PC-3 (cell line): ENCODE data around the gene MUCL3. TPM values are rescaled to one million over a fixed set of nuclear protein-coding genes. Genes with fewer than 3 reads are reported as not detected.
"Not testable (repeated sequence)": the region's sequence is repeated elsewhere in the genome, so short reads cannot be mapped to it uniquely, and the experiment has no call there.

Experiments
- ATAC-seq: fragments of 200-7000 bp; cut with Tn5 transposase; 2 replicates; pipeline ENCODE4 v1.9.1; 2020; ENCODE audit warnings: mild to moderate bottlenecking, moderate library complexity
- BruUV-seq: library from RNA; stranded (reverse); fragments of 400-500 nt; replicated peaks from 2 replicates; lab custom pipeline; 2021; lab: Mats Ljungman, UMichigan
- CTCF ChIA-PET: fragments of 300-600 bp; sonication (Branson Sonifier 250); formaldehyde crosslinking; loops from one replicate; lab custom pipeline; 2022; ENCODE audit warnings: antibody characterized with exemption; lab: Charles Lee
- POLR2A ChIA-PET: fragments of 300-600 bp; sonication (Branson Sonifier 250); formaldehyde crosslinking; loops from one replicate; lab custom pipeline; 2022; ENCODE audit warnings: antibody characterized with exemption; ENCODE audit not compliant: unreplicated experiment; lab: Charles Lee
- DNase-seq: peaks from one replicate; pipeline ENCODE4 v3.0.0-alpha.2; 2015
- H2AFZ ChIP-seq: fragments of 300-600 bp; sonication (generic); 2 replicates; pipeline ENCODE4 v1.6.0; 2016; ENCODE audit warnings: antibody characterized with exemption, low read length
- H3F3A ChIP-seq: fragments of 300-600 bp; sonication (generic); one replicate; pipeline ENCODE4 v1.6.0; 2017; ENCODE audit warnings: antibody characterized with exemption, low read length, control low read depth, mild to moderate bottlenecking; ENCODE audit not compliant: unreplicated experiment
- H3K27ac ChIP-seq: fragments of 300-600 bp; sonication (generic); 2 replicates; pipeline ENCODE4 v1.5.1; 2016; ENCODE audit warnings: mild to moderate bottlenecking, low read length
- H3K27me3 ChIP-seq: fragments of 300-600 bp; sonication (generic); 2 replicates; pipeline ENCODE4 v1.6.1; 2016; ENCODE audit warnings: low read length, mixed read lengths
- H3K36me3 ChIP-seq: fragments of 300-600 bp; sonication (generic); 2 replicates; pipeline ENCODE4 v1.6.1; 2016; ENCODE audit warnings: low read depth, mixed run types, low read length, mixed read lengths
- H3K4me1 ChIP-seq: fragments of 300-600 bp; sonication (generic); 2 replicates; pipeline ENCODE4 v1.5.1; 2016; ENCODE audit warnings: low read length; ENCODE audit not compliant: insufficient read depth
- H3K4me2 ChIP-seq: fragments of 300-600 bp; sonication (generic); 2 replicates; pipeline ENCODE4 v1.6.0; 2016; ENCODE audit warnings: low read length
- H3K4me3 ChIP-seq: fragments of 300-600 bp; sonication (generic); 2 replicates; pipeline ENCODE4 v1.5.1; 2016; ENCODE audit warnings: mild to moderate bottlenecking, low read length, mixed read lengths
- H3K79me2 ChIP-seq: fragments of 300-600 bp; sonication (generic); 2 replicates; pipeline ENCODE4 v1.6.1; 2017; ENCODE audit warnings: low read length, mixed read lengths
- H3K9ac ChIP-seq: fragments of 300-600 bp; sonication (generic); 2 replicates; pipeline ENCODE4 v1.6.0; 2016; ENCODE audit warnings: mild to moderate bottlenecking, low read length
- H3K9me2 ChIP-seq: fragments of 300-600 bp; sonication (generic); replicated peaks from 2 replicates; pipeline ENCODE4 v1.6.1; 2016; ENCODE audit warnings: mixed run types, low read length, mixed read lengths
- H3K9me3 ChIP-seq: fragments of 300-600 bp; sonication (generic); 2 replicates; pipeline ENCODE4 v1.6.1; 2016; ENCODE audit warnings: low read length, mixed read lengths
- H4K20me1 ChIP-seq: fragments of 300-600 bp; sonication (generic); 2 replicates; pipeline ENCODE4 v1.6.1; 2016; ENCODE audit warnings: low read length, mixed read lengths
- CTCF ChIP-seq: fragments of 300-600 bp; sonication (generic); conservative IDR thresholded peaks from 2 replicates; pipeline ENCODE4 v1.5.1; 2017; ENCODE audit warnings: antibody characterized with exemption, low read depth, mild to moderate bottlenecking, low read length
- EZH2 ChIP-seq: fragments of 300-600 bp; sonication (generic); IDR thresholded peaks from one replicate; pipeline ENCODE4 v1.6.1; 2017; ENCODE audit warnings: antibody characterized with exemption, mild to moderate bottlenecking, low read length; ENCODE audit not compliant: unreplicated experiment
- EZH2phosphoT487 ChIP-seq: fragments of 300-600 bp; sonication (generic); IDR thresholded peaks from 2 replicates; pipeline ENCODE4 v1.6.1; 2018; ENCODE audit warnings: mild to moderate bottlenecking, antibody characterized with exemption, low read length, borderline replicate concordance
- intact Hi-C: fragments of 100-400 bp; cut with micrococcal nuclease; formaldehyde crosslinking; loops from 2 replicates; pipeline ENCODE4 v1.9.0; 2023
- total RNA-seq: library from RNA; depleted of rRNA; stranded (reverse); fragments of >200 nt; gene quantifications from 2 replicates; pipeline ENCODE4 v1.2.3, GENCODE V29; 2014

MUCL3 gene
- total RNA-seq, 1 experiment from 2014 or later: 0.04 TPM

DNA sequence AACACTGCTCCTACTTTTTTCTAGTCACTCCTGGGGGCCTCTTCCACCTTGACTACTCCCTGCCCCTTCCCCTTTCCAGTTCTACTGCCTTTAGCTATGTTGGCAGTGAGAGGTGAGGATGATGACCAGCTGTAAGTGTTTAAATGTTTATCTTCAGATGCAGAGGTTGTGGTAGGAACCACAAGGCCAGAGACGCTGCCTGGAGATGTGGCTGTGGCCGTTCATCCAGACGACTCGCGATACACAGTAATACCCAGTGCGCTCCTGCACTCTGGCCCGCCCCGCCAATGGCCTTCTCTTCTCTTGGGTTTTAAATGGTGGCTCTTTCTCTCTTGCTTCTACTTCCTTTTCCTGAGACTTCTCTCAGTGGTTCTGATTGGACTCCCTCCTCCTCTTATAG is 22.1 kb upstream of the MUCL3 start:
- H3K79me2 ChIP-seq: peaks cover 11% of the 10 kb centered on the region
- H3K4me2 ChIP-seq: no peak overlapping the region
- intact Hi-C loops: no loop called here
- no peak overlapping the region for H3K4me3 ChIP-seq
- H3K27ac ChIP-seq: no peak overlapping the region
- H3K36me3 ChIP-seq: peaks cover 24% of the 10 kb centered on the region
- H2AFZ ChIP-seq: no peak overlapping the region
- CTCF ChIA-PET: interaction anchor here (0.6 kb wide), 1 partner anchor 152 kb away, joined by 3 read pairs; no protein-coding TSS in a partner anchor
- no TSS peak for BruUV-seq
- no peak for TF ChIP-seq EZH2
- no peak for TF ChIP-seq EZH2phosphoT487
- TF ChIP-seq CTCF: no peak
- H3F3A ChIP-seq: no peaks in the 10 kb centered on the region
- H3K4me1 ChIP-seq: peaks cover 46% of the 10 kb centered on the region
- ATAC-seq: no peak
- POLR2A ChIA-PET: no interaction called here
- no peaks in the 10 kb centered on the region for H3K27me3 ChIP-seq
- no peaks in the 10 kb centered on the region for H3K9me2 ChIP-seq
- H4K20me1 ChIP-seq: no peaks in the 10 kb centered on the region
- no peak overlapping the region for H3K9ac ChIP-seq
- no peaks in the 10 kb centered on the region for H3K9me3 ChIP-seq
- DNase-seq: no peak

- TF ChIP-seq EZH2: no peak
- TF ChIP-seq CTCF: peak; percentile 40
- no peak for TF ChIP-seq EZH2phosphoT487
- Histone ChIP-seq H3K9me2 (no peaks in the 10 kb centered on the region), H3F3A (no peaks in the 10 kb centered on the region), H2AFZ (no peak overlapping the region), H3K27me3 (no peaks in the 10 kb centered on the region), H4K20me1 (no peaks in the 10 kb centered on the region), H3K4me3 (peak overlapping the region; percentile 1; the same call in 1 of the 2 replicates), H3K4me2 (peak overlapping the region; percentile 63), H3K79me2 (peaks cover 8% of the 10 kb centered on the region; the same call in 1 of the 2 replicates), H3K9me3 (no peaks in the 10 kb centered on the region), H3K27ac (peak overlapping the region; percentile 53), H3K9ac (no peak overlapping the region), H3K4me1 (peaks cover 38% of the 10 kb centered on the region), H3K36me3 (peaks cover 41% of the 10 kb centered on the region)
- BruUV-seq: no TSS peak
- DNase-seq (peak; percentile 77), ATAC-seq (peak; percentile 82)
- ChIA-PET CTCF (interaction anchor here (1.6 kb wide), 1 partner anchor 148 kb away, joined by 9 read pairs; no protein-coding TSS in a partner anchor), POLR2A (interaction anchor here (0.5 kb wide), 1 partner anchor 132 kb away, joined by 3 read pairs; no protein-coding TSS in a partner anchor)
- intact Hi-C loops: no loop called here
Measured at GRCh38 chr6:30922447-30922852, 18.3 kb upstream of the MUCL3 start.

GRCh38 chr6:30924040-30924627 is 16.6 kb upstream of the MUCL3 start:
- H3F3A ChIP-seq, CTCF ChIA-PET, H3K9me2 ChIP-seq, H3K79me2 ChIP-seq, H3K9me3 ChIP-seq, H2AFZ ChIP-seq, H3K27me3 ChIP-seq, DNase-seq, H3K4me3 ChIP-seq, POLR2A ChIA-PET, H3K9ac ChIP-seq, H3K27ac ChIP-seq, H4K20me1 ChIP-seq, BruUV-seq, intact Hi-C loops, H3K4me2 ChIP-seq, ATAC-seq: not testable (repeated sequence)
- H3K4me1 ChIP-seq: peaks cover 38% of the 10 kb centered on the region
- peaks cover 48% of the 10 kb centered on the region for H3K36me3 ChIP-seq
